Fibroblast of lung (primary cell): ENCODE measurements around the gene IL26. TPM values are rescaled to one million over a fixed set of nuclear protein-coding genes. Genes with fewer than 3 reads are reported as not detected.

Source experiments
- DNase-seq, 2 donors: peaks; one replicate each; pipeline versions ENCODE4 v3.0.0 to v3.0.0-alpha.2; 2010; ENCODE audit warnings: low read depth in 2 of 2
- H2AFZ ChIP-seq: 2 replicates; pipeline ENCODE4 v1.5.1; 2012; ENCODE audit warnings: low read length, control low read depth, inconsistent platforms
- H3K27ac ChIP-seq: 2 replicates; pipeline ENCODE4 v1.5.1; 2011; ENCODE audit warnings: low read length, control low read depth; ENCODE audit not compliant: insufficient read depth
- H3K27me3 ChIP-seq: 2 replicates; pipeline ENCODE4 v1.5.1; 2011; ENCODE audit warnings: mild to moderate bottlenecking, low read length; ENCODE audit not compliant: control insufficient read depth, insufficient read depth
- H3K36me3 ChIP-seq: 2 replicates; pipeline ENCODE4 v1.5.1; 2011; ENCODE audit warnings: low read length; ENCODE audit not compliant: control insufficient read depth, insufficient read depth
- H3K4me1 ChIP-seq: 2 replicates; pipeline ENCODE4 v1.5.1; 2011; ENCODE audit warnings: low read length; ENCODE audit not compliant: control insufficient read depth, insufficient read depth; ENCODE audit errors: extremely low read depth
- H3K4me2 ChIP-seq: 2 replicates; pipeline ENCODE4 v1.5.1; 2011; ENCODE audit warnings: low read length, control low read depth; ENCODE audit not compliant: insufficient read depth; ENCODE audit errors: extremely low read depth
- H3K4me3 ChIP-seq, 4 experiments: fragments of 200-600 bp in 1 of 4; sonication (generic) in 1 of 4; replicated peaks in 1 of 4; 2 replicates each; pipeline ENCODE4 v1.5.1; 2011 to 2016; ENCODE audit warnings: low read length in 4 of 4, low read depth in 3 of 4, mild to moderate bottlenecking in 3 of 4, control low read depth in 2 of 4, inconsistent platforms in 1 of 4, mixed read lengths in 1 of 4; ENCODE audit not compliant: insufficient read depth in 1 of 4; ENCODE audit errors: control extremely low read depth in 1 of 4
- H3K79me2 ChIP-seq: 2 replicates; pipeline ENCODE4 v1.5.1; 2012; ENCODE audit warnings: mild to moderate bottlenecking, low read length, inconsistent platforms; ENCODE audit not compliant: control insufficient read depth, insufficient read depth
- H3K9ac ChIP-seq: 2 replicates; pipeline ENCODE4 v1.5.1; 2011; ENCODE audit warnings: mild to moderate bottlenecking, low read length, control low read depth; ENCODE audit not compliant: insufficient read depth
- H3K9me3 ChIP-seq: 2 replicates; pipeline ENCODE4 v1.5.1; 2012; ENCODE audit warnings: low read depth, low read length; ENCODE audit not compliant: control insufficient read depth, insufficient read depth
- H4K20me1 ChIP-seq: 2 replicates; pipeline ENCODE4 v1.5.1; 2011; ENCODE audit warnings: low read length; ENCODE audit not compliant: control insufficient read depth, insufficient read depth; ENCODE audit errors: extremely low read depth
- CTCF ChIP-seq, 2 donors: IDR thresholded peaks in 1 of 2; conservative IDR thresholded peaks in 1 of 2; 1 replicate in 1 of 2; 2 replicates in 1 of 2; pipeline ENCODE4 v1.5.1; 2011 to 2012; ENCODE audit warnings: low read length in 2 of 2, control low read depth in 1 of 2, inconsistent platforms in 1 of 2, low read depth in 1 of 2, mild to moderate bottlenecking in 1 of 2
- EZH2 ChIP-seq: IDR thresholded peaks from 2 replicates; pipeline ENCODE4 v1.5.1; 2012; ENCODE audit warnings: low read length, control low read depth, mild to moderate bottlenecking; ENCODE audit errors: missing control alignments
- polyA plus RNA-seq, 2 donors: library from polyadenylated mRNA; depleted of rRNA in 1 of 2; stranded (reverse) in 1 of 2; unstranded in 1 of 2; fragments of >200 nt; gene quantifications; 2 replicates each; pipeline ENCODE4 v1.2.1, GENCODE V29; 2011 to 2012; ENCODE audit warnings: missing spikeins in 1 of 2
- total RNA-seq: library from RNA; depleted of rRNA; stranded (reverse); fragments of >200 nt; gene quantifications from 2 replicates; pipeline ENCODE4 v1.2.1, GENCODE V29; 2014

IL26 gene
- total and polyA plus RNA-seq, 2 donors (not counting 1 experiment from before 2014, with no cell fraction given) = not detected

GRCh38 chr12:68263366-68263765 lies 37.8 kb upstream of the IL26 start:
- Histone ChIP-seq H2AFZ (no peak overlapping the region), H3K27me3 (no peaks in the 10 kb centered on the region), H3K79me2 (no peaks in the 10 kb centered on the region), H3K4me2 (no peak overlapping the region), H3K9me3 (no peaks in the 10 kb centered on the region), H3K4me1 (peaks cover 7% of the 10 kb centered on the region), H3K27ac (no peak overlapping the region), H3K9ac (no peak overlapping the region), H4K20me1 (no peaks in the 10 kb centered on the region), H3K4me3 (no peak overlapping the region), H3K36me3 (no peaks in the 10 kb centered on the region)
- DNase-seq = peak; percentile 43 to 75
- TF ChIP-seq CTCF (conservative IDR thresholded peaks at IDR 0.05 in 1 of 2, IDR thresholded peaks at IDR 0.05 in 1 of 2; ENCODE audit: low read depth in 1 of 2, low read length in 2 of 2) (no peak), EZH2 (no peak)

GRCh38 chr12:68261896-68262295 lies 36.3 kb upstream of the IL26 start:
- H3K4me3 ChIP-seq = no peak overlapping the region
- TF ChIP-seq CTCF (conservative IDR thresholded peaks at IDR 0.05 in 1 of 2, IDR thresholded peaks at IDR 0.05 in 1 of 2; ENCODE audit: low read depth in 1 of 2, low read length in 2 of 2) (no peak), EZH2 (no peak)
- no peaks in the 10 kb centered on the region for H3K27me3 ChIP-seq
- H3K9me3 ChIP-seq = no peaks in the 10 kb centered on the region
- DNase-seq = no peak
- H3K36me3 ChIP-seq = no peaks in the 10 kb centered on the region
- H3K9ac ChIP-seq = no peak overlapping the region
- H3K27ac ChIP-seq = no peak overlapping the region
- H3K4me1 ChIP-seq = peaks cover 2% of the 10 kb centered on the region
- H3K4me2 ChIP-seq = no peak overlapping the region
- H2AFZ ChIP-seq = no peak overlapping the region
- H4K20me1 ChIP-seq = no peaks in the 10 kb centered on the region
- H3K79me2 ChIP-seq = no peaks in the 10 kb centered on the region

- Histone ChIP-seq H3K36me3 (no peaks in the 10 kb centered on the region), H3K9ac (no peak overlapping the region), H3K79me2 (no peaks in the 10 kb centered on the region), H3K27me3 (no peaks in the 10 kb centered on the region), H3K27ac (no peak overlapping the region), H2AFZ (no peak overlapping the region), H3K9me3 (no peaks in the 10 kb centered on the region), H4K20me1 (no peaks in the 10 kb centered on the region), H3K4me2 (no peak overlapping the region), H3K4me3 (no peak overlapping the region), H3K4me1 (peaks cover 2% of the 10 kb centered on the region)
- TF ChIP-seq EZH2 (no peak), CTCF (conservative IDR thresholded peaks at IDR 0.05 in 1 of 2, IDR thresholded peaks at IDR 0.05 in 1 of 2; ENCODE audit: low read depth in 1 of 2, low read length in 2 of 2) (no peak)
- no peak for DNase-seq
These were observed 34.5 kb upstream of the IL26 start for GRCh38 chr12:68260153-68260552.
